WTC11 (cell line): ENCODE results near the gene CHEK2. TPM values are rescaled to one million over a fixed set of nuclear protein-coding genes. Genes with fewer than 3 reads are reported as not detected.

ENCODE experiments used
- ATAC-seq: fragments of 200-7000 bp; cut with Tn5 transposase; 2 replicates; pipeline ENCODE4 v1.10.0; 2021; ENCODE audit warnings: mild to moderate bottlenecking, moderate library complexity
- CTCF ChIA-PET: fragments of 300-600 bp; sonication (Branson Sonifier 250); formaldehyde crosslinking; loops from one replicate; lab custom pipeline; 2021; ENCODE audit warnings: antibody characterized with exemption; lab: Charles Lee
- POLR2A ChIA-PET: fragments of 350-600 bp; sonication (Branson Sonifier 250); formaldehyde crosslinking; loops from one replicate; lab custom pipeline; 2021; ENCODE audit warnings: antibody characterized with exemption; lab: Charles Lee
- DNase-seq: peaks from one replicate; pipeline ENCODE4 v3.0.0; 2021; ENCODE audit warnings: low spot score
- H3K27ac Mint-ChIP-seq: 2 replicates; pipeline ENCODE4 v1.8.0; 2021; ENCODE audit warnings: mixed read lengths
- H3K27me3 Mint-ChIP-seq: 2 replicates; pipeline ENCODE4 v1.8.0; 2021; ENCODE audit warnings: low read depth, mild to moderate bottlenecking, moderate library complexity, mixed read lengths
- H3K36me3 Mint-ChIP-seq: 2 replicates; pipeline ENCODE4 v1.8.0; 2021; ENCODE audit warnings: mixed read lengths
- H3K4me1 Mint-ChIP-seq: 2 replicates; pipeline ENCODE4 v1.8.0; 2022; ENCODE audit warnings: mixed read lengths
- H3K4me3 Mint-ChIP-seq: 2 replicates; pipeline ENCODE4 v1.8.0; 2021; ENCODE audit warnings: mild to moderate bottlenecking, moderate library complexity, mixed read lengths
- H3K9me3 Mint-ChIP-seq: 2 replicates; pipeline ENCODE4 v1.8.0; 2021; ENCODE audit warnings: mixed read lengths
- ATF3 ChIP-seq: sonication (generic); formaldehyde crosslinking; conservative IDR thresholded peaks from 2 replicates; pipeline ENCODE4 v1.8.1; 2022; ENCODE audit warnings: mild to moderate bottlenecking, missing genetic modification reagents
- CREB1 ChIP-seq: sonication (generic); formaldehyde crosslinking; IDR thresholded peaks from 2 replicates; pipeline ENCODE4 v1.8.0; 2023; ENCODE audit warnings: mild to moderate bottlenecking, missing genetic modification reagents
- CREM ChIP-seq: sonication (generic); formaldehyde crosslinking; IDR thresholded peaks from 2 replicates; pipeline ENCODE4 v1.8.1; 2022; ENCODE audit warnings: mild to moderate bottlenecking, missing genetic modification reagents, moderate library complexity
- FOXK1 ChIP-seq: sonication (generic); formaldehyde crosslinking; IDR thresholded peaks from 2 replicates; pipeline ENCODE4 v1.8.0; 2022; ENCODE audit warnings: mild to moderate bottlenecking, moderate library complexity, missing genetic modification reagents
- HMGA2 ChIP-seq: fragments of 250-450 bp; sonication (Bioruptor Pico); IDR thresholded peaks from 2 replicates; pipeline ENCODE4 v1.4.0; 2021; ENCODE audit warnings: mild to moderate bottlenecking, moderate library complexity
- JAZF1 ChIP-seq: fragments of 250-450 bp; sonication (Bioruptor Pico); IDR thresholded peaks from 2 replicates; pipeline ENCODE4 v1.9.0; 2021; ENCODE audit warnings: moderate library complexity, mild to moderate bottlenecking, inconsistent platforms
- NFYB ChIP-seq: sonication (generic); formaldehyde crosslinking; conservative IDR thresholded peaks from 2 replicates; pipeline ENCODE4 v1.8.0; 2022; ENCODE audit warnings: low read depth, missing genetic modification reagents
- PRRX2 ChIP-seq: fragments of 250-450 bp; sonication (Bioruptor Pico); IDR thresholded peaks from 2 replicates; pipeline ENCODE4 v1.8.0; 2021; ENCODE audit warnings: mild to moderate bottlenecking
- TCF7 ChIP-seq: sonication (generic); formaldehyde crosslinking; IDR thresholded peaks from 2 replicates; pipeline ENCODE4 v1.8.0; 2022; ENCODE audit warnings: mild to moderate bottlenecking, low read depth, missing genetic modification reagents, moderate library complexity
- USF2 ChIP-seq: sonication (generic); formaldehyde crosslinking; IDR thresholded peaks from 2 replicates; pipeline ENCODE4 v1.8.1; 2023; ENCODE audit warnings: mild to moderate bottlenecking, missing genetic modification reagents, moderate library complexity
- ZNF121 ChIP-seq: sonication (generic); formaldehyde crosslinking; IDR thresholded peaks from 2 replicates; pipeline ENCODE4 v1.8.0; 2023; ENCODE audit warnings: missing genetic modification reagents
- total RNA-seq: library from RNA; stranded (reverse); gene quantifications from 3 replicates; pipeline ENCODE4 v1.2.3, GENCODE V29; 2021
- TF ChIP-seq, protein P1 (sequence below): sonication (generic); formaldehyde crosslinking; IDR thresholded peaks from 2 replicates; pipeline ENCODE4 v1.8.0; 2023; ENCODE audit warnings: mild to moderate bottlenecking, missing genetic modification reagents
- TF ChIP-seq, protein P2 (sequence below): fragments of 200-600 bp; IDR thresholded peaks from 2 replicates; pipeline ENCODE4 v1.8.0; 2022; ENCODE audit warnings: antibody characterized with exemption
- TF ChIP-seq, protein P3 (sequence below): sonication (generic); formaldehyde crosslinking; IDR thresholded peaks from 2 replicates; pipeline ENCODE4 v1.8.0; 2022; ENCODE audit warnings: mild to moderate bottlenecking, missing genetic modification reagents

CHEK2 gene
- total RNA-seq, 1 experiment from 2014 or later, result 124 TPM

DNA sequence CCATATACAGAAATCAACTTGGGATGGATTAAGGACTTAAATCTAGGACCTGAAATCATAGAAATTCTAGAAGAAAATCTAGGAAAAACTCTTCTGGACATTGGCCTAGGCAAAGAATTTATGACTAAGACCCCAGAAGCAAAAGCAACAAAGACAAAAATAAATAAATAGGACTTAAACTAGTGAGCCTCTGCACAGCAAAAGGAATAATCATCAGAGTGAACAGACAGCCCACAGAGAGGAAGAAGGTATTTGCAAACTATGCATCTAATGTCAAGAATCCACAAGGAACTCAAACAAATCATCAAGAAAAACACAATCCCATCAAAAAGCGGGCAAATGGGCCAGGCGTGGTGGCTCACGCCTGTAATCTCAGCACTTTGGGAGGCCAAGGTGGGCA is 94.4 kb downstream of the CHEK2 start:
- H3K4me3 Mint-ChIP-seq, result no peak overlapping the region
- ATAC-seq, result no peak
- TF ChIP-seq FOXK1 (CRISPR knock-in tag) (no peak), CREB1 (CRISPR knock-in tag) (no peak)

DNA sequence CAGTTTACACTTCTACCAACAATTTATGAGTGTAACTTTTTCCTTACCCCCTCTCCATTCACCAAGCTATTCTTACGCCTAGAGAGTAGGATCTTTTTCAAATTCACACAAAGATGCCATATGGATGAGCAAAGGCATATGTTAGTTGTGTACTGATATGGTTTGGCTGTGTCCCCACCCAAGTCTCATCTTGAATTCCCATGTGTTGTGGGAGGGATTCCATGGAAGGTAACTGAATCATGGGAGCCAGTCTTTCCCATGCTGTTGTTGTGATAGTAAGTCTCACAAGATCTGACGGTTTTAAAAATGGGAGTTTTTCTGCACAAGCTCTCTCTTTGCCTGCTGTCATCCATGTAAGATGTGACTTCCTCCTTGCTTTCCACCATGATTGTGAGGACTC is 102.3 kb downstream of the CHEK2 start:
- no peak for DNase-seq
- ChIA-PET POLR2A (no interaction called here), CTCF (no interaction called here)
- Mint-ChIP-seq H3K36me3 (no peaks in the 10 kb centered on the region), H3K27me3 (no peaks in the 10 kb centered on the region), H3K27ac (0 out of 2 replicates have a peak overlapping the region, but pooled peaks have one; percentile 7), H3K9me3 (no peaks in the 10 kb centered on the region)
- no peak for ATAC-seq
- TF ChIP-seq NFYB (CRISPR knock-in tag), result no peak
- no peak for TF ChIP-seq USF2 (CRISPR knock-in tag)
- TF ChIP-seq HMGA2 (CRISPR knock-in tag), result no peak
- TF ChIP-seq, protein P1, sequence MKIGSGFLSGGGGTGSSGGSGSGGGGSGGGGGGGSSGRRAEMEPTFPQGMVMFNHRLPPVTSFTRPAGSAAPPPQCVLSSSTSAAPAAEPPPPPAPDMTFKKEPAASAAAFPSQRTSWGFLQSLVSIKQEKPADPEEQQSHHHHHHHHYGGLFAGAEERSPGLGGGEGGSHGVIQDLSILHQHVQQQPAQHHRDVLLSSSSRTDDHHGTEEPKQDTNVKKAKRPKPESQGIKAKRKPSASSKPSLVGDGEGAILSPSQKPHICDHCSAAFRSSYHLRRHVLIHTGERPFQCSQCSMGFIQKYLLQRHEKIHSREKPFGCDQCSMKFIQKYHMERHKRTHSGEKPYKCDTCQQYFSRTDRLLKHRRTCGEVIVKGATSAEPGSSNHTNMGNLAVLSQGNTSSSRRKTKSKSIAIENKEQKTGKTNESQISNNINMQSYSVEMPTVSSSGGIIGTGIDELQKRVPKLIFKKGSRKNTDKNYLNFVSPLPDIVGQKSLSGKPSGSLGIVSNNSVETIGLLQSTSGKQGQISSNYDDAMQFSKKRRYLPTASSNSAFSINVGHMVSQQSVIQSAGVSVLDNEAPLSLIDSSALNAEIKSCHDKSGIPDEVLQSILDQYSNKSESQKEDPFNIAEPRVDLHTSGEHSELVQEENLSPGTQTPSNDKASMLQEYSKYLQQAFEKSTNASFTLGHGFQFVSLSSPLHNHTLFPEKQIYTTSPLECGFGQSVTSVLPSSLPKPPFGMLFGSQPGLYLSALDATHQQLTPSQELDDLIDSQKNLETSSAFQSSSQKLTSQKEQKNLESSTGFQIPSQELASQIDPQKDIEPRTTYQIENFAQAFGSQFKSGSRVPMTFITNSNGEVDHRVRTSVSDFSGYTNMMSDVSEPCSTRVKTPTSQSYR (CRISPR knock-in tag), result no peak
- TF ChIP-seq, protein P2, sequence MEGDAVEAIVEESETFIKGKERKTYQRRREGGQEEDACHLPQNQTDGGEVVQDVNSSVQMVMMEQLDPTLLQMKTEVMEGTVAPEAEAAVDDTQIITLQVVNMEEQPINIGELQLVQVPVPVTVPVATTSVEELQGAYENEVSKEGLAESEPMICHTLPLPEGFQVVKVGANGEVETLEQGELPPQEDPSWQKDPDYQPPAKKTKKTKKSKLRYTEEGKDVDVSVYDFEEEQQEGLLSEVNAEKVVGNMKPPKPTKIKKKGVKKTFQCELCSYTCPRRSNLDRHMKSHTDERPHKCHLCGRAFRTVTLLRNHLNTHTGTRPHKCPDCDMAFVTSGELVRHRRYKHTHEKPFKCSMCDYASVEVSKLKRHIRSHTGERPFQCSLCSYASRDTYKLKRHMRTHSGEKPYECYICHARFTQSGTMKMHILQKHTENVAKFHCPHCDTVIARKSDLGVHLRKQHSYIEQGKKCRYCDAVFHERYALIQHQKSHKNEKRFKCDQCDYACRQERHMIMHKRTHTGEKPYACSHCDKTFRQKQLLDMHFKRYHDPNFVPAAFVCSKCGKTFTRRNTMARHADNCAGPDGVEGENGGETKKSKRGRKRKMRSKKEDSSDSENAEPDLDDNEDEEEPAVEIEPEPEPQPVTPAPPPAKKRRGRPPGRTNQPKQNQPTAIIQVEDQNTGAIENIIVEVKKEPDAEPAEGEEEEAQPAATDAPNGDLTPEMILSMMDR, result no peak
- TF ChIP-seq JAZF1 (CRISPR knock-in tag), result no peak
- no peak for TF ChIP-seq TCF7 (CRISPR knock-in tag)
- no peak for TF ChIP-seq ATF3 (CRISPR knock-in tag)
- TF ChIP-seq, protein P3, sequence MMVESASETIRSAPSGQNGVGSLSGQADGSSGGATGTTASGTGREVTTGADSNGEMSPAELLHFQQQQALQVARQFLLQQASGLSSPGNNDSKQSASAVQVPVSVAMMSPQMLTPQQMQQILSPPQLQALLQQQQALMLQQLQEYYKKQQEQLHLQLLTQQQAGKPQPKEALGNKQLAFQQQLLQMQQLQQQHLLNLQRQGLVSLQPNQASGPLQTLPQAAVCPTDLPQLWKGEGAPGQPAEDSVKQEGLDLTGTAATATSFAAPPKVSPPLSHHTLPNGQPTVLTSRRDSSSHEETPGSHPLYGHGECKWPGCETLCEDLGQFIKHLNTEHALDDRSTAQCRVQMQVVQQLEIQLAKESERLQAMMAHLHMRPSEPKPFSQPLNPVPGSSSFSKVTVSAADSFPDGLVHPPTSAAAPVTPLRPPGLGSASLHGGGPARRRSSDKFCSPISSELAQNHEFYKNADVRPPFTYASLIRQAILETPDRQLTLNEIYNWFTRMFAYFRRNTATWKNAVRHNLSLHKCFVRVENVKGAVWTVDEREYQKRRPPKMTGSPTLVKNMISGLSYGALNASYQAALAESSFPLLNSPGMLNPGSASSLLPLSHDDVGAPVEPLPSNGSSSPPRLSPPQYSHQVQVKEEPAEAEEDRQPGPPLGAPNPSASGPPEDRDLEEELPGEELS (CRISPR knock-in tag), result no peak
- TF ChIP-seq CREM (CRISPR knock-in tag), result no peak
- no peak for TF ChIP-seq ZNF121 (CRISPR knock-in tag)
- no peak for TF ChIP-seq PRRX2
- TF ChIP-seq, all 79 proteins: peak for 0
- H3K4me3 Mint-ChIP-seq, result no peak overlapping the region
- no peaks in the 10 kb centered on the region for H3K4me1 Mint-ChIP-seq

More for the DNA sequence above, 94.4 kb downstream of the CHEK2 start:
- ChIA-PET POLR2A (no interaction called here), CTCF (no interaction called here)
- no peak for DNase-seq
- Mint-ChIP-seq H3K4me1 (peaks cover 11% of the 10 kb centered on the region), H3K36me3 (no peaks in the 10 kb centered on the region), H3K9me3 (peaks cover 5% of the 10 kb centered on the region; the same call in 1 of the 2 replicates), H3K27me3 (no peaks in the 10 kb centered on the region), H3K27ac (no peak overlapping the region)

Other genes starting within 250 kb of the CHEK2 start
- 12.1 to 13.5 TPM (median 13.0 TPM) in 3 replicates for gene TTC28, start 62.0 kb downstream of the CHEK2 start, total RNA-seq
- 17.1 to 19.2 TPM (median 17.1 TPM) in 3 replicates for gene HSCB, start 219 bp upstream of the CHEK2 start, total RNA-seq
- 39.0 to 47.4 TPM (median 46.9 TPM) in 3 replicates for gene CCDC117, start 30.9 kb upstream of the CHEK2 start, total RNA-seq
- 104 to 127 TPM (median 107 TPM) in 3 replicates for gene XBP1, start 58.7 kb upstream of the CHEK2 start, total RNA-seq
- gene ZNRF3, start 141.8 kb upstream of the CHEK2 start, total RNA-seq, result 20.6 to 25.4 TPM (median 21.6 TPM) in 3 replicates